ENCODE measurements around the gene SUCLA2.

The SUCLA2 gene

GRCh38 chr13:47898080-47898479 is 103.0 kb downstream of the SUCLA2 start:
- DNase-seq, result no peak

DNA sequence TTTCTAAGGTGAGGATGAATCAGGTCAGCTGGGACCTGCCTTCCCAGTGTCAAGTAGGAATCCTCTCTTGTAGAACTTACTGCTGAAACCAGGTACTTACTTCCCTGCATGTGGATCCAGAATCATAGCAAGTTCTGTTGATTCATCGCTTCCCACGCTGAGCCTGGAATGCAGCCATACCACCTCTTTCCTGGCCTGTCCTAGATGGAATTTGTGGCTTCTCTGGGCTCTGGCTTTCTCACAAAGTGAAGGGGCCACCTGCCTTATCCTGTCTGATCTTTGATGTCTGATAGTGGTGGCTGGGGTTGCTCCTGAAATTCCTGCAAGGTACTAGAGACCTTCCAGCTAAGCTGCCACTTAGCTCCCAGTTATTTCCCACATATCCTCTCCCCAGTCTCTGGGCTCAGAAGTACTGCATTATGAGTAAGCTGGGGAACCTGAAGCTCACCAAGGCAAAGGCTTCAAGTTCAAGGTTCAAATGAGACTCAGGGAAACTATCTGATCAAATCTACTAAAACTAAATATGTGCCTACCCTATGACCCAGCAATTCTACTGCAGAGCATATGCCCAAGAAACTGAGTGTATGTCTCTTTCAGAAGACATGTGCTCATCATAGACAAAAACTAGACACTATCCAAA is 103.5 kb downstream of the SUCLA2 start:
- no peak for DNase-seq

DNA sequence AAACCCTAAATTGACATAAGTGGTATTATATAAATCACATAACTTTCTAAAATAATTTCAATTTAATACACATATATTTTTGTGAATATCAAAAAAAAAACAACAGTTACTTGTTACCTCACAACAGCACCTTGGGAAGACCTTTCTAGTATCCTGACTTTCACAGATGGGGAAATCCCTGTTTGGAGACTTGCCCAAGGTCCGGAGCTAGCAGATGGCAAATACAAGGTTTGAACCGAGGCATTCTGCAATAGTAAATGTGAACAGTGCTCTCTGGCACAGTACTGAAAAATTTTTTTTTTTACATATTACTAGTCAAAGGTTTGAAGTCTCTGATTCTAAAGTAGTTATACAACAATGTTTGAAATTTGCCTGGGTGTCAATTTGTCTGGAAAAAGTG is 104.5 kb downstream of the SUCLA2 start:
- DNase-seq, result no peak

DNA sequence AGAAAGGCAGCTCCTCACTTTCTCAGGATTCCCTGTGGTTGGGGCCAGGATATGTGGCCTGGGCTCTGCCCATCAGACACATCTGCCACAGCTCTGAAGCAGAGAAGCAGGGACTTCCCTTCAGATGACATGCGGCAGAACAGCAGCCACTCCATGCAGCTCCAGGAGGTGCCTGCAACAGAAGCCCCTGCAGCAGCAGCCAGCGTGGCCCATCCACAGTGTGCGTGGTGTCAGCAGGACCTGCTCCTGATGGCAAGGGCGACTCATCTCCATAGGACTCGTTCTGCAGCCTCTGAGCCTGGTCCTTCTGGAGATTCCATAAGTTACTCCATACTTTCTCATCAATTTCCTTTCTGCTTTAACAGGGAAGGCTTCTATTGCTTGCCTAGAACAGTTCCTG is 105.0 kb downstream of the SUCLA2 start:
- no peak for DNase-seq

GRCh38 chr13:47893527-47893926 is 107.5 kb downstream of the SUCLA2 start:
- DNase-seq, result no peak

All from NCI-H1048 (cell line).